Measurements from ENCODE around the gene CYTH1.

Gene CYTH1

GRCh38 chr17:78781893-78782304 lies at the start of gene CYTH1:
Gene CYTH1, minus strand, starts transcription at chr17:78782273. Its CDS starts 50 bp downstream, at chr17:78782223.
- DNase-seq (ENCODE audit: low read depth), result no peak
- peak within 1 kb of the TSS; percentile 89 for H3K4me3 ChIP-seq (ENCODE audit: low read length)

GRCh38 chr17:78829477-78829876 lies 47.4 kb upstream of the CYTH1 start:
- DNase-seq (ENCODE audit: low read depth), result no peak
- no peak overlapping the region for H3K4me3 ChIP-seq (ENCODE audit: low read length)
- TF ChIP-seq CTCF (conservative IDR thresholded peaks at IDR 0.05; ENCODE audit: low read length), result no peak

More at GRCh38 chr17:78781893-78782304, at the start of gene CYTH1:
- no peak for TF ChIP-seq CTCF (conservative IDR thresholded peaks at IDR 0.05; ENCODE audit: low read length)

GRCh38 chr17:78828470-78829185 lies 46.6 kb upstream of the CYTH1 start:
- TF ChIP-seq CTCF (conservative IDR thresholded peaks at IDR 0.05; ENCODE audit: low read length), result peak; percentile 53
- no peak overlapping the region for H3K4me3 ChIP-seq (ENCODE audit: low read length)
- peak; percentile 48 for DNase-seq (ENCODE audit: low read depth)

- no peak overlapping the region for H3K4me3 ChIP-seq (ENCODE audit: low read length)
- no peak for TF ChIP-seq CTCF (conservative IDR thresholded peaks at IDR 0.05; ENCODE audit: low read length)
- no peak for DNase-seq (ENCODE audit: low read depth)
Observed at GRCh38 chr17:78826836-78827509, 44.9 kb upstream of the CYTH1 start.

- H3K4me3 ChIP-seq (ENCODE audit: low read length), result no peak overlapping the region
- DNase-seq (ENCODE audit: low read depth), result peak; percentile 31
- no peak for TF ChIP-seq CTCF (conservative IDR thresholded peaks at IDR 0.05; ENCODE audit: low read length)
Observed at GRCh38 chr17:78826421-78826820, 44.3 kb upstream of the CYTH1 start.

GRCh38 chr17:78825696-78826095 lies 43.6 kb upstream of the CYTH1 start:
- no peak for DNase-seq (ENCODE audit: low read depth)
- TF ChIP-seq CTCF (conservative IDR thresholded peaks at IDR 0.05; ENCODE audit: low read length), result no peak
- H3K4me3 ChIP-seq (ENCODE audit: low read length), result no peak overlapping the region

- DNase-seq (ENCODE audit: low read depth), result no peak
- no peak for TF ChIP-seq CTCF (conservative IDR thresholded peaks at IDR 0.05; ENCODE audit: low read length)
- H3K4me3 ChIP-seq (ENCODE audit: low read length), result no peak overlapping the region
Observed at GRCh38 chr17:78824240-78824639, 42.2 kb upstream of the CYTH1 start.
